ENCODE measurements around the gene WBP1L.
"Not testable (repeated sequence)": the region's sequence is repeated elsewhere in the genome, so short reads cannot be mapped to it uniquely, and the experiment has no call there.

Gene WBP1L

DNA sequence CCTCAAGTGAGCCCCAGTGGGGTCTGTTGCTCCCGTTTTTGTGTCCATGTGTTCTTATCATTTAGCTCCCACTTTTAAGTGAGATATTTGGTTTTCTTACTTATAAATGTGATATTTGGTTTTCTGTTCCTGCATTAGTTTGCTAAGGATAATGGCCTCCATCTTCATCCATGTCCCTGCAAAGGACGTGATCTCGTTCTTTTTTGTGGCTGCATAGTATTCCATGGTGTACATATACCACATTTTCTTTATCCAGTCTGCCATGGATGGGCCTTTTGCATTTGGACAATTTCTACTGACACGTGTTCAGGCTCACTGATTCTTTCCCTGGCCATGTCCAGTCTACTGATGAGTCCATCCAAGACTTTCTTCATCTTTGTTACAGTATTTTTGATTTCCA lies 19.8 kb upstream of the WBP1L start:
- no peak for FAIRE-seq

- FAIRE-seq = no peak
Observed at GRCh38 chr10:102726274-102726673, 17.5 kb upstream of the WBP1L start.

- FAIRE-seq = no peak
Observed at GRCh38 chr10:102727037-102727818, 16.5 kb upstream of the WBP1L start.

- no peak for FAIRE-seq
Observed at GRCh38 chr10:102729029-102730026, 14.4 kb upstream of the WBP1L start.

DNA sequence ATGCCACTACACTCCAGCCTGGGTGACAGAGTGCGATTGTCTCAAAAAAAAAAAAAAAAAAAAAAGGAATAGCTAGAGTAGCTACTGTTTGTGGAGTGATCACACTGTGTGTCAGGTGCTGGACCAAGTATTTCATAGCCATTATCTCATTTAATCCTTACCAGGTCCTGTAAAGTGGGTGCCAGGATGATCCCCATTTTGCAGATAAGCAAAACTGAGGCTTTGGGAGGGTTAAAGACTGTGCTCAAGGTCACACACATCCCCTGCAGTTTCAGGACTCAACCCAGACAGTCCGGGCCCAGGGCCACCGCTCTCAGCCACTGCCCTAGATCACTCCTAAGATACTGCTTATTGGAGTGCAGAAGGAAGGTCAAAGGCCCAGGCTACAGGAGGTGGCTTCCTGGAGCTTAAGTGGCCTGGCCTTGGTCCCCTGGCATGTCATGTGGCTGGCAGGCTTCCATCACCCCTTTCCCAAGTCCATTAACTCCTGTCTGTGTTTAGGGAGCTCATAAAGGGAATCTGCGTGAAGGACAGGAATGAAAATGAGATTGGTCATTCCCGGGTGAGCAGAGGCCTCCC lies 12.4 kb upstream of the WBP1L start:
- FAIRE-seq = no peak

DNA sequence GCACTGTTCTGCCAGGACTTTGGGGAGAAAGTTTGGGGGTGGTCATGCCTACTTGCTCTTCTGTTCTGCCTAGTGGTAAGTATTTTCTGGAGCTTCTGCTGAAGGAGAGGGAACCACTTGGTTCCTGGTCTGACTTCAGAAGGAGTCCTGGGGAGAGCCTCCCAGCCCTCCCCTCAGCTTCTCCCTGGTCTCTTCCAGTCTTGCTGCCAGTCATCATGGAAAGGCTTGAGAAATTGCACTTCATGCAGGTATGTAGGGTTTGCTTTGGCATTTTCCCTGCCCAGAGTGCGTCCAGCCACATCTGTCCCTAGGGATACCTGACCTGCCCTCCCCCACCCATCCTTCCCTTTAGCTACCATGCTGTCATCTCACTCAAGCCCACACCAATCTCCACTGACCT lies 11.1 kb upstream of the WBP1L start:
- FAIRE-seq = no peak

GRCh38 chr10:102735065-102735562 lies 8.6 kb upstream of the WBP1L start:
- no peak for FAIRE-seq

DNA sequence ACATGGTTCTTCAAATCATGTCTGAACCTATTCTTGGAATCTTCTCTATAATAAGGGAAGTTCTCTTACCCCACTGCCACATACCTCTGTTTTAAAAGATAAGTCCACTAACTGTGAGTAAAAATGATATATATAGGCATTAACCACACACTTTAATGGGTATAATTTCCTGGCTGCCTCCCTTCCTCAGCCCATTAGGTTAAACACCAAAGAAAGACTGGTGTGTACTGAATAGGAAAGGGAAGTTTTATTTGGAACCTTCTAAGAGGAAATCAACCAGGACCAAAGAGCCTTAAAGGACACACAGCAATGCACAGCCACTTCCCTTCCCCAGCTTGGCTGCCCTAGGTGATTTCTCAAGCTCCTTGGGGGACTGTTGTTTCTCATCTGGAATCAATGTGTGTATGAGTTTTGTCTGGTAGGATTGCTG lies 5.0 kb upstream of the WBP1L start:
- FAIRE-seq = no peak

DNA sequence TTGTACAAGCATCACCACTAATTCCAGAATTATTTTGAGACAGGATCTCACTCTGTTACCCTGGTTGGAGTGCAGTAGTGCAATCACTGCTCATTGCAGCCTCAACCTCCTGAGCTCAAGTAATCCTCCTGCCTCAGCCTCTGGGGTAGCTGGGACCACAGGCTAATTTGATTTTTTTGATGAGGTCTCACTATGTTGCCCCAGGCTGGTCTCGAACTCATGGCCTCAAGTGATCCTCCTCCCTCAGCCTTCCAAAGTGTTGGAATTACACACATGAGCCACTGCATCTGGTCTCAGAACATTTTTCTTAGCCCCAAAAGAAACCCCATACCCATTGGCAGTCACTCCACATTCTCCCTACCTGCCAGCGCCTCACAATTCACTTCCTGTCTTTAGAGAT lies 3.5 kb upstream of the WBP1L start:
- no peak for FAIRE-seq

GRCh38 chr10:102741726-102742237 lies 2.0 kb upstream of the WBP1L start:
- FAIRE-seq = no peak

- not testable (repeated sequence) for FAIRE-seq
Observed at GRCh38 chr10:102742313-102742712, 1.4 kb upstream of the WBP1L start.

GRCh38 chr10:102743078-102743587 lies 615 bp upstream of the WBP1L start:
- FAIRE-seq = no peak

DNA sequence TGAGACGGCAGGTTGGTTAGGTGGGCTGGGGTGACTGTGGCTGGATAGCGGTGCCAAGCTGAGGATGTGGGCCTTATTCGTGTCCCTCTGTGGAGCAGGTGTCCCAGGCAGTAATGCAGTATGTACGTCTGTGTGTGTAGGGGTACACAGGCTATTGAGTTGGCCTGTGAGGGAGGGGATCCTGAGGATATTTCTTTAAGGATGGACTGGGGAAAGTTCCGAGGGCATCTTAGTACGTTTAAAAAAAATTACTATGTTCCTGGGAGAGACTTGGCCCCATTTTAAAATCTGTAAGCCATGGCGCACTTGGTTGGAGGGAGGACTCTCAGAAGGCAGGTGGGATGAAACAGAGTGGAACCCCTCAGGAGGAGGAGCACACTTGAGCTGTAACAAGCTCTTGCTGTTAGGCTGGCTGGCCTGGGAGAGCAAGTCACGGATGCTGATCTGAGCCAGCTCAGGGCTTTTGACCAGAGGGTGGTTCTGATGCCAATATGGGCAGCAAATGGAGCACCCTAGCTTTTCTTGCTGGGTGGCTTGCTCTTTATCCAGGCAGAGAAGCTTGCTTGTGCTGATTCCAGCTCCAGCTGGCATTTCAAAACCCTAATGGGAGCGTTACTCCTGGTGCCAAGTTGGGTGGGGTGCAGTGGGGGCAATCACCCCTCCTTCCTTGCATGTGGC lies 765 bp downstream of the WBP1L start:
- no peak for FAIRE-seq

DNA sequence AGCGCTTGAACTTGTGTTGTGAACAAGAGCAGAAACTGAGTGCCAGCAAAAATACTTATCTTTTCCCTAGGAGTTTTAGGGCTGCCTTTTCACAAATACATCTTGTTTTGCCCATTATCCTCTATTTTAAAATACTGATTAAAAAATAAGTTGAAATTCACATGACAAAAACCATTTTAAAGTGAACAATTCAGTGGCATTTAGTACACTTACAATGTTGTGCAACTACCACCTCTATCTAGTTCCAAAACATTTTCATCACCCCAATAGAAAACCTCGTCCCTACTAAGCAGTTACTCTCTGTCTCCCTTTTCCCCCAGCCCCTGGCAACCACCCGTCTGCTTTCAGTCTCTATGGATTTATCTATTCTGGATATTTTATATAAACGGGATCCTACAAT lies 1.4 kb downstream of the WBP1L start:
- no peak for FAIRE-seq

GRCh38 chr10:102752266-102752930 lies 8.7 kb downstream of the WBP1L start:
- no peak for FAIRE-seq

DNA sequence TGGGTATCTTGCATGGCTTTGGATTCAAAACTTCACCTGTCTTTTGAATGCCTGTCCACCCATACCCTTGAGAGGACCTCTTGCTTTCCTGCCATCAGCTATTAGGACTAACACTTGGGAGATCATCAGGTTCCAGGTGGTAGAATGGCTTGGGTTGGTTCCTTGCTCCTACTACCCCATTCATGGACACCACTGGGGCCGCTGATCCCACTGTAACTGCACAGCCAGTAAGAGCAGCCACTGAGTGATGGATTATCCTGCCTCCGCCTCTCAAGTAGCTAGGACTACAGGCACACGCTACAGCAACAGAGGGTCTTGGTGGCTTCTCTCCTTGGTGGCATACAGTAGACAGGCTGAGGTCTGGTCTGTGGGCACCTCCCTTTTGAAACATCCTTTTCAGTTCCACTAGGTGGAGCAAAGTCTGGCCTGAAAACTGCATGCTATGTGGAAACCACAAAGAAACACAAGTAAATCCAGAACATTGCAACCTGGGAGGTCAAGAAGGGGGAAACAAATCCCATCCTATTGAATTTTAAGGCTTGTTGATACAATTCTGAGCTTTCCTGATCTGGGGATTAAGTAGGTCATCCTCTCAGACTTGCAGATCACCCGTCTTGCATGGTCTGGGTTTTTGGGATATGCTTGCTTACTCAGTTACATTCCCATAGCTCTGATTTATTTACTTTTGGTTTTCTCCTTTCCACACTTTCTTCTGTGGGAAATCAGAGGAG lies 9.4 kb downstream of the WBP1L start:
- FAIRE-seq = no peak

DNA sequence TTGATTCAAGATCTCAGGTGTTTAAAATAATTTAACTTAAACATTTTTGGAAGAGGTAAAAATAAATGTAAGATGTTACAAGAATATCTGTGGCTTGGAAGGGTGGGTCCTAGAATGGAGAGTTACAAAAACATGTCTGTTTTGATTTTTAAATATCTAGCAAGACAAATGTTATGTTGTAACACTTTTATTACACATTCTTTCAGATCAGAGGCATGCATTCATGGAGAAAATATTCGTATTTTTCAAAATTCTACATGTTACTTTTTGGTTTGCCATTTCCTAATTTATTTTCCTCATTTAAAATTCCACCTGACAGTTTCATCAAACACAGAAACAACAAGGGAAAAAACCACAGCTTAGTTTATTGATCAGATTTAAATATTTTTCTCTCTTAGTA lies 10.0 kb downstream of the WBP1L start:
- FAIRE-seq = peak; percentile 62

DNA sequence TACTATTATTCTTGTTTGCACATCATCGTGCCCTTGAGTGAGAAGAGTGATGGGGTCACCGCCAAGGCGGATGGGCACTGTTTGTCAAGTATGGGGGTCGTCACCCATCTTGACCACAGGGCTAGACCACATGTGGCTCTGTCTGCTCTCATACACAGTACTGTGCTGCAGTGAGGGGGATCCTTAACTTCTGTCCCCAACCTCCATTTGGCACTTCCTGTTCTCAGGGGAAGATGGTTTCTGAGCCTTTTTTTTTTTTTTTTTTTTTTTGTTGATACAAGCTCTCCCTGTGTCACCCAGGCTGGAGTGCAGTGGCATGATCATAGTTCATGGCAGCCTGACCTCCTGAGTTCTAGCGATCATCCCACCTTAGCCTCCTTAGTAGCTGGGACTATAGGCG lies 13.6 kb downstream of the WBP1L start:
- FAIRE-seq = no peak

GRCh38 chr10:102758240-102758932 lies 14.6 kb downstream of the WBP1L start:
- no peak for FAIRE-seq

DNA sequence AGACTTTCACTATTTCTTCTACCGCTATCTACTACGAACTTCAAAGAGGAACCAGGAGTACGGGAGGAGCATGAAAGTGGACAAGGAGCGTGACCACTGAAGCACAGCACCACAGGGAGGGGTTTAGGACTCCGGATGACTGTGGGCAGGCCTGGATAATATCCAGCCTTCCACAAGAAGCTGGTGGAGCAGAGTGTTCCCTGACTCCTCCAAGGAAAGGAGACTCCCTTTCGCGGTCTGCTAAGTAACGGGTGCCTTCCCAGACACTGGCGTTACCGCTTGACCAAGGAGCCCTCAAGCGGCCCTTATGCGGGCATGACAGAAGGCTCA lies 15.2 kb downstream of the WBP1L start:
- FAIRE-seq = not testable (repeated sequence)

All from endometrium (tissue), 2 donors.